KG1 (cell line): ENCODE data around the gene GLT8D1.
"Not testable (repeated sequence)": the region's sequence is repeated elsewhere in the genome, so short reads cannot be mapped to it uniquely, and the experiment has no call there.

ENCODE experiments used
- DNase-seq: peaks from one replicate; lab custom pipeline; 2025; lab: John Stamatoyannopoulos, UW

GLT8D1 gene, protein sequence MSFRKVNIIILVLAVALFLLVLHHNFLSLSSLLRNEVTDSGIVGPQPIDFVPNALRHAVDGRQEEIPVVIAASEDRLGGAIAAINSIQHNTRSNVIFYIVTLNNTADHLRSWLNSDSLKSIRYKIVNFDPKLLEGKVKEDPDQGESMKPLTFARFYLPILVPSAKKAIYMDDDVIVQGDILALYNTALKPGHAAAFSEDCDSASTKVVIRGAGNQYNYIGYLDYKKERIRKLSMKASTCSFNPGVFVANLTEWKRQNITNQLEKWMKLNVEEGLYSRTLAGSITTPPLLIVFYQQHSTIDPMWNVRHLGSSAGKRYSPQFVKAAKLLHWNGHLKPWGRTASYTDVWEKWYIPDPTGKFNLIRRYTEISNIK

DNA sequence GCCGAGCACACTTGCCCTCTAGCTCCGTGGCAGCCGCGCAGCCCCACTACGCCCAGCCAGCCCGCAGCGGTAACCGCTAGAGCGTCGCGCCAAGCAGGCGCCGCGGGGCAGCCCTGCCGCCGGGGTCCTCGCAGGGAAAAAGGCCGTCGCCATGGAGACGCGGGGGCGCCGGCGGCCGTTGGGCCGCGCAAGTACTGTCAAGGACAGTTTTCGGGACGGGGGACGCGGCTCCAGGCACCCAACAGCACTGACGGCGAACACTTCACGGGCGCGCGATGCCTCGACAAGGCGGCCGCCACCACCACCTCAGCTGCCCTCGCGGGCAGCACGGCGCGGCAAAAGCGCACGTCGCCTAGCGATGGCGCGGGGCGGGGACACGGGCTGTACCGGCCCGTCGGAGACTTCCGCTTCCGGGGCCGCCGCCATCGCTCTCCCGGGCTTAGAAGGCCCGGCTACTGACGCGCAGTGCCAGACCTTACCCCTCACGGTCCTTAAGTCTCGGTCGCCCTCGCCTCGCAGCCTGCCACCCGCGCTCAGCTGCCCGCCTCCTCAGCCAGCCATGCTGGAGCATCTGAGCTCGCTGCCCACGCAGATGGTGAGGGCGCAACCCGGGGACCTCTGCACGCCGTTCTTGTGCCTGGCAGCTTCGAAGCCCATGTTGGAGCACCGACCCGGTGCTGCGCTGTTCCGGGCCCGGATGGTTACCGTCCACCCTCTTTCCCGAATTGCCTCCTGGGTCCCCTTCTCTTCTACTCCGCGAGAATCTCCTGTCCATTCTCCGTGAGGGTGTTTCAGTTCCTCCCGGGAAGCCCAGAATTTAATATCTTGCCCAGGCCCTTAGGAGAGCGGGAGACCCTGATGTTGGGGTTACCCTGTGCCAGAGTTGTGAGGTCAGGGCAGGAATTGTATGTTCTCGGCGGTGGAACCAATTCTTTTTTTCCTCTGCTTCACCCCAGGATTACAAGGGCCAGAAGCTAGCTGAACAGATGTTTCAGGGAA, at the start of gene GLT8D1, which contains the start of gene SPCS1:
Gene GLT8D1, minus strand, starts transcription at position 104 of the 999 bp plus-strand sequence. CDS start 5,331 bp downstream, outside the sequence.
Gene SPCS1, plus strand, starts transcription at position 419 of the 999 bp plus-strand sequence. Its CDS starts 141 bp downstream, at position 560.
- peak; percentile 76 for DNase-seq

DNA sequence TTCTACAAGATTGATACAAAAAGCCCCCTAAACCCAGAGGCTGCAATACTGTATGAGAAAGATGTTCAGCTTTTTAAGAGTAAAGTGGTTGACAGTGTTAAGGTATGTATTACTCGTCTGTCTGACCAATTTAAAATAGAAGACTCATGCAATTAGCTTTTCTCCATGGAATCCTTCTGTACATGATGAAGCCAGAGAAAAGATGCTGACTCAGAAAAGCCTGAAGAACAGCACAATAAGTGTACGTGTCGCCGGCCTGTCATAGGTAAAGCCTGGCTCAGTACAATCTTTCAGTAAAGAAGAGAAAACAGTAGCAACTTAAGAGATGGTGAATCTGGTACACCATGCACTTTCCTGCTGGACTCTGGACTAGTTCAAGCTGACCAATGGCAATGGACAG, 48.8 kb upstream of the GLT8D1 start:
- DNase-seq = no peak

DNA sequence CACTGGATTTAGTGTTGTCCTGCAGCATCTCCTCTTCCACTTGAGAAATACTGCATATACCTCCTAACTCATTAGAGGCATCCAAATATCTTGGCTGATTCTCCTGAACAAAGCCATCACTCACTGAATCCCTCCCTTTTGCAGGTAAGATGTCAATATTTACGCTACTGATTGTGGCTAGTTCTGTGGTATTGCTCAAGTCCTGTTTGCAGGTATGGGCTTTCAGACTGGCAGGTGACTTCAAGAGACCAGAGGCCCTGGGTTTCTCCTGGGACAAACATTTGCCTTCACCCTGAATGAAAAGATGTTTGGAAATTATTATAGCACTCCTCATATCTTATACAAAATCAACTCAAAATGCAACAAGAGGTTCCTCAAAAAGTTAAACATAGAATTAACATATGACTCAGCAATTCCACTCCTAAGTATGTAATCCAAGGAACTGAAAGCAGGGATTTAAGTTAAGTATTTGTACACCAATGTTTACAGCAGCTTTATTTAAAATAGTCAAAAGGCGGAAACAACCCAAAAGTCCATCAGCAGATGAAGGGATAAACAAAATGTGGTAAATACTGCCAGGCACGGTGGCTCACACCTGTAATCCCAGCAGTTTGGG, 46.6 kb upstream of the GLT8D1 start:
- no peak for DNase-seq

DNA sequence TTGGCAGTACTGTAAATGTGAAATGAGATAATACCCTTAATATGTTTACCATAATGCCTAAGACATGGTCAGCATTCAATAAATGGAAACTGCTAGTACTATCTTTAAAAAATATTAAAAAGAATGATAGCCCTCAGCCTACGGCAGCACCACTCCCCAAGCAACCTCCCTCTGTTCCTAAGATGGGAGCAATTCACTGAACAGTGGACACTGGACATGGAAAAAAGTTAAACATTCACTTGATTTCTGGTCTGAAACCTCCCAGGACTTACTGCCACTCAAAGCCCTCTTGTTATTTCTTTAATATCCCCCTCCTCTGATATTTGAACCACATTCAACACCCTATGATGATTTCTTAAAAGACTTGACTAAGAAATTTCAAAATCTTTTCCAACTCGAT, 38.1 kb upstream of the GLT8D1 start:
- DNase-seq = no peak

DNA sequence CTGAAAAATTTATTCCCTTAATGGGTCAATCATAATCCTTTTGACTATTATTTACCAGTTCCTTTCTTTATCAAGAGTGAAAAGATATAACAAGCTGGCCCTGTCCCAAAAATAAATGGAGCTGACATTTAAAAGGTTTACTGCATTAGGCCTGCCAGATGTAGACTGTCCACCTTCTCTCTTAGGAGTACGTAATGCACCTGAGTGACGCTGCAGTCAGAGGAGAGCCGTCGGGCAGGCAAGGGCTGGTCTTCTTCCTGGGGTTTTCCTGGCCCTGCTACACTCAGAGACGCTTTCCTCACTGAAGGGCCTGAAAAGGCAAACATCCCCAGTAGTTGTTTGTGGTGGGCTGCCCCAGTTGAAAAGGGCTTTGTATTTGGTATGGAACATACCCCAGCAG, 37.6 kb upstream of the GLT8D1 start:
- no peak for DNase-seq

DNA sequence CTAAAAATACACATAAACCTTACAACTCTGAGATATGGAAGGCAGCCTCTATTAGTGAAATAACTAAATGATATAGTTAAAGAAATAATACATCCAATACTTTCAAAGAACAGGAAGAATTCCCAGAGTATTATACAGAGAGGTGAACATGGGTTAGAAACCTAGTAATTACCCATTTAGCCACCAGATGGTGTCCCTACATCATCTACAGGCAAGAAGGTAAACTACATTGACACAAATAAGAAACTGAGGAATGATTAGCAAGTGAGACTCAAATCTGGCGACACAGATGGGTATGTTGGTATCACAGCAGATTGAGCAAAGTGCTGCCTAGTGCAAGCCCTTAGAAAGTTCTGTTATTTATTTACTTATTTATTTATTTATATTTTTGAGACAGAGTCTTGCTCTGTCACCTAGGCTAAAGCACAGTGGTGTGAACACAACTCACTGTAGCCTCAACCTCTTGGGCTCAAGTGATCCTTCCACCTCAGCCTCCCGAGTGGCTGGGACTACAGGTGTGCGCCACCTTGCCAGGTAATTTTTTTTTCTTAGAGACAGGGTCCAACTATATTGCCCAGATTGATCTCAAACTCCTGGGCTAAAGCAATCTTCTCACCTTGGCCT, 36.9 kb upstream of the GLT8D1 start:
- no peak for DNase-seq

DNA sequence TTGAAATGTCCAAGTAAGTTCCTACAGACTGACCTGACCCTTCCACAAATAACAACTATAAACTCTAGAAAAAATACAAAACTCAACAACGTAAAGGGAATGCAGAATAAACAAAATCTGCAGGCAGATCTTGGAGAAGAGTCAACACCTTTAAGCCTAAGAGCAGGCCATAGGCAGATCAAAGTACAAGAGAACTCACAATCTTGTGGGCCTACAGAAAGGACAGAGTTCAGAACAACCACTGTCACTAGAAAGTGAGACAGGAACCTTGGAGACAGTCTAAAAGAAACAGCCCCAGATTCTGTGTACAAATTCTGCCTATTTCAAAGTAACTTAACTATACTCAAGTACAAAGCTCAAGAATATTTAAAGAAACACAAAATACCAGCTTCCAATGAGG, 34.1 kb upstream of the GLT8D1 start:
- no peak for DNase-seq

DNA sequence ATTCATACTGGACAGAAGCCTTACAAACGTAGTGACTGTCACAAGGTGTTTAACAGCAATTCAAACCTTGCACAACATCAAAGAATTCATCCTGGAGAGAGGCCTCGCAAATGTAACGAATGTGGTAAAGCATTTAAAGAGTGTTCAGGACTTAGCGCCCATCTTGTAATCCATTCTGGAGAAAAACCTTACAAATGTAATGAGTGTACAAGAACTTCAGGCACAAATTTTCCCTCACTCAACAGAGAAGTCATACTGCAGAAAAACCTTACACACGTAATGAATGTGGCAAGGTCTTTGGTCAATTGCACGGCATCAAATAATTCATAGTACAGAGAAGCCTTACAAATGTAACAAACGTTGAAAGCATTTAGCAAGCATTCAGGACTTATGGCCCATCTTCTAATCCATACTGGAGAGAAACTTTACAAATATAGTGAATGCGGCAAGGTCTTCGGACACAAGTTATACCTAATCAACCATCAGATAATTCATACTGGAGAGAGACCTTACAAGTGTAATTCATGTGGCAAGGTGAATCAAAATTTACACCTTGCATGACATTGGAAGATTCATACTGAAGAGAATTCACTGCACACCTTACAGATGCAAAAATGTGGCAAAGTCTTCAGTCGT, 27.8 kb upstream of the GLT8D1 start:
- no peak for DNase-seq

DNA sequence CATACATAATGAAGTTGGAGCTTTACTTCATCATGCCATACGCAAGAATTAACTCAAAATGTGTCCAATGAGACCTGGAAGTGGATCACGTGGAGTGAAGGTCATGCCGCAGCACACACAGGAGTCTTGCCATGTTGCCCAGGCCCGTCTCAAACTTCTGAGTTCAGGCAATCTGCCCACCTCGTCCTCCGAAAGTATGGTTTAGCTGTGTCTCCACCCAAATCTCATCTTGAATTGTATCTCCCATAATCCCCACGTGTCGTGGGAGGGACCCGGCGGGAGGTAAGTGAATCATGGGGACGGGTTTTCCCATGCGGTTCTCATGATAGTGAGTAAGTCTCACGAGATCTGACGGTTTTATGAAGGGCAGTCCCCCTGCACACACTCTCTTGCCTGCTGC, 26.0 kb upstream of the GLT8D1 start:
- no peak for DNase-seq

DNA sequence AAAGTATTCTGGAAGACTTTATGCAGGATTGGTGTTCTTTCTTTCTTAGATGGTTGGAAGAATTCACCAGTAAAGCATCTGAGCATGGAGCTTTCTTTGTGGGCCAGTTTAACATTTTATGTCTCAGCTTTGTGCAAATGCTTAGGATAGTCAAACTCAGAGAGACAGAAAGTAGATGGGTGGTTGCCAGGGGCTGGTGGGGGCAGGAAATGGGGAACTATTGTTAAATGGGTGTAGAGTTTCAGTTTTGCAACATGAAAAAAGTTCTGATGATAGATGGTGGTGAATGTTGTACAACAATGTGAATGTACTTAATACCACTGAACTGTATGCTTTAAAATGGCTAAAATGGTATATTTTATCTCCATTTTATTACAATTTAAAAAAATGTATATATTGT, 25.1 kb upstream of the GLT8D1 start:
- no peak for DNase-seq

DNA sequence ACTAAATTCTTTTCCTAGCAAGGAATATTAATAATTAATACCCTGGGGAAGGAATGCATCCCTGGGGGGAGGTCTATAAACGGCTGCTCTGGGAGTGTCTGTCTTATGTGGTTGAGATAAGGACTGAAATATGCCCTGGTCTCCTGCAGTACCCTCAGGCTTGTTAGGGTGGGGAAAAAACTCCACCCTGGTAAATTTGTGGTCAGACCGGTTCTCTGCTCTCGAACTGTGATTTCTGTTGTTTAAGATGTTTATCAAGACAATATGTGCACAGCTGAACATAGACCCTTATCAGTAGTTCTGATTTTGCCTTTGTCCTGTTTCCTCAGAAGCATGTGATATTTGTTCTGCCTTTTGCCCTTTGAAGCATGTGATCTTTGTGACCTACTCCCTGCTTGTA, 23.2 kb upstream of the GLT8D1 start:
- not testable (repeated sequence) for DNase-seq

DNA sequence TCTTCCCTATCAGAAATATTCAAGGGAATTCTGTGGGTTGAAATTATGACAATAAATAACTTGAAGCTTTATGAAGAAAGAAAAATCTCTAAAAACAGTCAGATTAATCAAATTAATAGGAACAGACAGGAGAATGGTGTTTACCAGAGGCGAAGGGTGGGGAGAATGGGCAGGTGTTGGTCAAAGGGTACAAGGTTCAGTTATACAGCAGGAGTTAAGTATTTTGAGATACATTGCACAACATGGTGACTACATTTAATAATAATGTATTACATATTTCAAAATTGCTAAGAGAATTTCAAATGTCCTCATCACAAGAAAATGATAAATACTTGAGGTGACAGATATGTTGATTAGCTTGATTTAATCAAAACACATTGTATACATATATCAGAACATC, 18.9 kb upstream of the GLT8D1 start:
- DNase-seq = no peak

DNA sequence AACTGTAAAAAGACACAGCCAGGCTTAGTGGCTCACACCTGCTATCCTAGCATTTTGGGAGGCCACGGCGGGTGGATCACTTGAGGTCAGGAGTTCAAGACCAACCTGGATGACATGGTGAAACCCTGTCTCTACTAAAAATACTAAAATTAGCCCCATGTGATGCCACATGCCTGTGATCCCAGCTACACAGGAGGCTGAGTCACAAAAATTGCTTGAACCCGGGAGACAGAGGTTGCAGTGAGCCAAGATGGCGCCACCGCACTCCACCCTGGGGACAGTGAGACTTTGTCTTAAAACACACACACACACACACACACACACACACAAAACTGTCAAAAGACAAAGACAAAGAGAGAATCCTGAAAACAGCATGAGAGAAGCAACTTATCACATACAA, 18.3 kb upstream of the GLT8D1 start:
- no peak for DNase-seq

DNA sequence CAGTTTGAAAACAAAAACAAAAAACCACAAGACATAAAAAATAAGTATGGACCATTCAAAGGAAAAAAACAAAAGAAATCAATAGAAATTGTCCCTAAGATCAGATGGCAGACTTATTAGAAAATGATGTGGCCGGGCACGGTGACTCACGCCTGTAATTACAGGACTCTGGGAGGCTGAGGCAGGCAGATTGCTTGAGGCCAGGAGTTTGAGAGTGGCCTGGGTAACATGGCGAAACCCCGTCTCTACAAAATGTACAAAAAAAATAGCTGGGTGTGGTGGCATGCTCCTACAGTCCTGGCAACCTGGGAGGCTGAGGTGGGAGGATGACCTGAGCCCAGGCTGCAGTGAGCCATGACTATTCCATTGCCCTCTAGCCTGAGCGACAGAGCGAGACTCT, 16.9 kb upstream of the GLT8D1 start:
- no peak for DNase-seq

DNA sequence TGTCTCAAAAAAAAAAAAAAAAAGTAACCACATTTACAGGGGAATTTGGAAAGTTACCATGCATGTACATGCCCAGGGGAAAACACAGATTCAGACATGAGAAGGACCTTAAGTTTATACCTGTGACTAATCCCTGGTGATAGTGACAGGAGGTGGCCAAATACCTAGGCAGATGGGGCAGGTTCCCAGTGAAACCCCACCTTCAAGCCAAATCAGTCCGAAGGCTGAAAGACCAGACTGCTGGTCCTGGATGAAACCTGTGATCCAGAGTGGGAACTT, 16.1 kb upstream of the GLT8D1 start:
- DNase-seq = no peak

DNA sequence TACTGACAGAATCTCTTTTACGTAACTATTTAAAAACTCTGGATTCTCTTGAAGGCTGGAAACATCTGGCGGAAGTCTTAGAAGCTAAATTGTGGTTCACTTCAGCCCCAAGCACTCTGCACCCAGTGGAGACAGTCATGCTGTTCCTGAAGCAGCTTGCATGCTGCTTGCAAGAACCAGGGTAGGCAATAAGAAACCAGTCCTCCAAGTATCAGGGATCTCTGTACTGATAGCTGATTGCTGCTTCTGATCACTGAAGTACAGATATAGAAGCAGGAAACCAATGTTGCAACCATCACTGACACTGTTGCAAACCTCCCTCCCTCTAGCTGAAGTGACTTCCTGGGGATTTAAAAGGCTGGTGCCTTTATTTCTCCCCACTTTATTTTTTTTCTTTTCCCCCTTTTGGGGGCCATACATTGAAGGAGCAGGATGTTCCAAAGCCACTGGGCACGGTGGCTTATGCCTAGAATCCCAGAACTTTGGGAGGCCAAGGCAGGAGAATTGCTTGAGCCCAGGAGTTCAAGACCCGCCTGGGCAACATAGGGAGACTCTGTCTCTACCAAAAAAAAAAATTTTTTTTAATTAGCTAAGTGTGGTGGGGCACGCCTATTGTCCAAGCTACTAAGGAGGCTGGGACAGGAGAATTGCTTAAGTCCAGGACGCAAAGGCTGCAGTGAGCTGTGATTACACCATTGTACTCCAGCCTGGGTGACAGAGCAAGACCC, 15.6 kb upstream of the GLT8D1 start:
- peak; percentile 53 for DNase-seq

DNA sequence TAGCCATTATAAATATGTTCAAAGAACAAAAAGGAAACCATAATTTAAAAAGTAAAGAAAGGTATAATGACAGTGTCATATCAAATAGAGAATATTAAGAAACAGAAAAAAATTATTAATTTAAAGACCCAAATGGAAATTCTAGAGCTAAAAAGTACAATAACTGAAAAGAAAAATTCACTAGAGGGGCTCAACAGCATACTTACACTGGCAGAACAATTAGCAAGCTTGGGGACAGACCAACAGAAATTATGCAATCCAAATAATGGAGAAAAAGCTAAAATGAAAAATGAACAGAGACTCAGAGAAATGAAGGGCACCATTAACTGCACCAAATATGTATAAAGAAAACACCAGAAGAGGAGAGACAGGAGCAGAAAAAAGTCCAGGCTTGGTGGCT, 14.0 kb upstream of the GLT8D1 start:
- DNase-seq = no peak

DNA sequence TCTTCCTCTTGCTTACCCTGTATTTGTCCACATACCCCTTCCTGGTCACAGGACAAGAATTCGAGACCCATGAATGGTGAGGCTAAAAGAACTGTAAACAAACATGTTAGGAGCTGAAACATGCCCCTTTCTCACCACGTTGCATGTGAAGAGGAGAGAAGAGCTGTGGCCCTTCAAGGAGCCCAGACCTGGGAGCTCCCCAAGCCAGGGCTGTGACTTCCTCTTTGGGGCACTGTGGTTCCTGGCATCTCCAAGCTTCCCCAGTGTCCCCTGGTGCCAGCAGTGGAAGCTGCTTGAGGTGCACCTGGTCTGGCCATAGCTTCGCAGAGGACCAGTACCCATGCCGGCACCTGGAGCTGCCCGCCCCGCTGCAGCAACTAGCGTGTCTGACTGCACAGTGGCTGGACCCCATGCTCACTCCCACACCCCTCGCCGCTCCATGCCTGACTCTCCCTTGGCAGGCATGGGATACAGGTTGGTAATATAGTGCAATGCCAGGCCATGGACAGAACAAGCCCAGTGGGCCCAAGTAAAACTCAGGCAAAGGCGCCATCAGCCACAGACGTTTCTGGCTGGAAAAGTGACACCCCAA, 10.2 kb upstream of the GLT8D1 start:
- DNase-seq = no peak

DNA sequence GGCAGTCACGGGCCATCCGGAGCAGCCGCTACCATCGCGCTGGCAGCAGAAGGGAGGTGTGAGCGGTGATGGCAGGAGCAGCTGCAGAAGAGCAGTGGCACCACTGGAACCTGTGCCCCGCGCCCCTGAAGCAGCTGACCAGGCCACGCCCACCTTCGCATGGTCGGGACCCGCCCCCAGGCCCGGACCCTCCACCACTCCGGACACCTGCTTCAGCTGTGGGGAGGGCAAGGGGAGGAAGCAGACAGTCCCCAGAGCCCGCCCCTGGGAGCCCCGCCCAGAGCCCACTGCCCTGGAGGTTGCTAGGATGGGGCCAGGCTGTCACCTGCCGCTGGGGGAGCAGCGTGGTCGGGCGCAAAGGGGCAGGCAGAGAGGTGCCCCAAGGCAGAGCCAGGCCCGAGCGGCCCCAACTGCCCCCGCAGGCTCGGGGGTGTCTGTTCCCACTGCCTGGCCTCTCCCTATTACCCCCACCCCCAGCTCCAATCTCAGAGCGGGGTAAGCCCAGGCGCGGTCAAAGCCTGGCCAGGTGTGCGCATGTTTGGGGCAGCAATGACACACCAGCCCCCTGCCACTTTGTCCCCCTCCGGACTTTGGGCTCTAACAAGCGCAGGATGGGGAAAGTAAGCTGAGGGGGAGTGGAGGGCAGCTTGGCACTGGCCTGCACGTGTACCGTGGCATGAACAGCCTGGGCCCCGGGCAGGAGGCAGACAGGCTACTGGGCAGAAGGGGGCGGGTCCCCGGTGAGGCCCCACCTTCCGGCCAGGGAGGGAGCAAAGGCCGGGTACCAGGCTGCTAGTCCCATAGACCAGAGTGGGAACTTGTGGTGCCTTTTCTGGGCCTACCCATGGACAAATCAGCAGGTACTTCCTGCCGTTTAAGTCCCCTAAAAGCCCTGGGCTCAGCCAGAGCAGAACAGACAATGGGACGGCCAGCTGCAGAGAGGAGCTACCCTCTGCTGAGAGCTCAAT, 9.0 kb upstream of the GLT8D1 start:
- no peak for DNase-seq
